NCI-H187 (cell line): Measurements from ENCODE around the gene RAB11B.
"Not testable (repeated sequence)": the region's sequence is repeated elsewhere in the genome, so short reads cannot be mapped to it uniquely, and the experiment has no call there.

Source experiments
- DNase-seq, 2 experiments: peaks; one replicate each; lab custom pipeline; 2025; lab: John Stamatoyannopoulos, UW

RAB11B gene

GRCh38 chr19:8389891-8390616 lies at the start of gene RAB11B:
RAB11B (plus strand) TSS chr19:8390360; CDS start chr19:8390417, 57 bp downstream.
- DNase-seq = peak; percentile 91 to 94

- not testable (repeated sequence) for DNase-seq
Observed at GRCh38 chr19:8341504-8341903, 48.7 kb upstream of the RAB11B start.

- no peak for DNase-seq
Observed at GRCh38 chr19:8342316-8342683, 47.9 kb upstream of the RAB11B start.

- DNase-seq = peak; percentile 7 to 52
Observed at GRCh38 chr19:8342684-8343482, 47.3 kb upstream of the RAB11B start, which contains the start of gene KANK3. KANK3 (minus strand) TSS chr19:8343262; CDS start chr19:8337828, 5,434 bp downstream.

GRCh38 chr19:8343483-8343844 lies 46.7 kb upstream of the RAB11B start:
- no peak for DNase-seq

GRCh38 chr19:8349629-8350372 lies 40.4 kb upstream of the RAB11B start:
- DNase-seq = not testable (repeated sequence)

GRCh38 chr19:8352134-8352827 lies 37.9 kb upstream of the RAB11B start:
- no peak for DNase-seq

- DNase-seq = not testable (repeated sequence)
Observed at GRCh38 chr19:8352845-8353244, 37.3 kb upstream of the RAB11B start.

GRCh38 chr19:8355631-8356402 lies 34.3 kb upstream of the RAB11B start:
- DNase-seq = no peak

- no peak for DNase-seq
Observed at GRCh38 chr19:8357007-8357521, 33.1 kb upstream of the RAB11B start.

- no peak for DNase-seq
Observed at GRCh38 chr19:8358948-8359347, 31.2 kb upstream of the RAB11B start.

- DNase-seq = no peak
Observed at GRCh38 chr19:8360196-8360595, 30.0 kb upstream of the RAB11B start.

- DNase-seq = no peak
Observed at GRCh38 chr19:8361921-8362793, 28.0 kb upstream of the RAB11B start.

- DNase-seq = no peak
Observed at GRCh38 chr19:8363803-8364771, 26.1 kb upstream of the RAB11B start, which contains the start of gene ANGPTL4. ANGPTL4 (plus strand) TSS chr19:8364155; CDS start chr19:8364322, 167 bp downstream.

- no peak for DNase-seq
Observed at GRCh38 chr19:8366121-8366581, 24.0 kb upstream of the RAB11B start.

- no peak for DNase-seq
Observed at GRCh38 chr19:8366961-8367326, 23.2 kb upstream of the RAB11B start.

GRCh38 chr19:8367327-8368001 lies 22.7 kb upstream of the RAB11B start:
- DNase-seq = no peak
